Cerebellar cortex (tissue), 1 donor: ENCODE data around the gene CRYBA2.

ENCODE experiments used
- DNase-seq: peaks from one replicate; pipeline ENCODE4 v3.0.0-alpha.2; 2015; ENCODE audit warnings: low spot score

The CRYBA2 gene, protein sequence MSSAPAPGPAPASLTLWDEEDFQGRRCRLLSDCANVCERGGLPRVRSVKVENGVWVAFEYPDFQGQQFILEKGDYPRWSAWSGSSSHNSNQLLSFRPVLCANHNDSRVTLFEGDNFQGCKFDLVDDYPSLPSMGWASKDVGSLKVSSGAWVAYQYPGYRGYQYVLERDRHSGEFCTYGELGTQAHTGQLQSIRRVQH

DNA sequence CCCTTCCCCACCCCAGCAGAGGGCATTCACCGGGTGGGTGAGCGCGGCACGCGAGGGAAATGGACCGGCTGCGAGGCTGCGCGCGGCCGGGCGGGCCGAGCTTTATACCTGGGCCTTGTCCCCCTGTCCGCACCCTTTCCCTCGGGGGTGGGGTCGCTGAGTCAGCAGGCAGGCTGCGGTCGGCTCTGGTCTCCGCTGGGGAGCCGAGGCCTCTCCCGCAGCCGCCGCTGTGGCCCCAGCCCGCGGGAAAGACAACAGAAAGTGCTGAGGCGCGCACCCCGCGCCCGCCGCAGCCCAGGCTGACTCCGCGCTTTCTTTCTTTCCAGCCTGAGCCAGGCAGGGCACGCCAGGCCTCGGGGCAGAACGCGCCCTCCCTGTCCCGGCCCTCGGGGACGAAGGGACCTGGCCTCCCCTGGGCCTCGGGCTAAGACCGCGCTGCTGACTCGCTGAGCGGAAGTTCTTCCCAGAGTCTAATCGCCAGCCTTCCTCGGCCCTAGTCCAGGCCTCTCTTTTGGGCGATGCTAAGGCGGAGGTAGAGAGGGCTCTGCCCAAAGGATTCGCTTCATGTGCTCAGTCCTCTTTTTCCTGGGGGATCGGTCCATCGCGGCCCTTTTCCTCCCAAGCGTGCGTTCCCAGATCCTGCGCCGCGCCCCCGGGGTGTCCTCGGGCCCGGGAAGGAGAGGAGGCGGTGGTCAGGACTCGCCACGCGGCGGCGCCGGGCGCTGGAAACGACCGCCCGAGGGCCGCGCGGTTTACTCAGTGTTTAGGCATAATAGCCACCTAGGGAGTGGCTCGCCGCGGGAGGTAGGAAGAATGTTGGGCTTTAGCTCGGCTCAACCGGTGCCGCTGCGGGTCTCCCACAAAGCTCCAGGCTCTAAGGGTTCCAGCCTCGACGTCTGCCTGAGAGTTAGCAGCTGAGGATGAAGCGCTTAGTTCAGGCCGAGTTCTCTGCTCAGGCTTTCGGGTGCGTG is at the start of gene CRYBA2:
Gene CRYBA2 (minus strand): TSS at position 78 of the 971 bp plus-strand sequence. CDS start 246 bp downstream, outside the sequence.
- no peak for DNase-seq

DNA sequence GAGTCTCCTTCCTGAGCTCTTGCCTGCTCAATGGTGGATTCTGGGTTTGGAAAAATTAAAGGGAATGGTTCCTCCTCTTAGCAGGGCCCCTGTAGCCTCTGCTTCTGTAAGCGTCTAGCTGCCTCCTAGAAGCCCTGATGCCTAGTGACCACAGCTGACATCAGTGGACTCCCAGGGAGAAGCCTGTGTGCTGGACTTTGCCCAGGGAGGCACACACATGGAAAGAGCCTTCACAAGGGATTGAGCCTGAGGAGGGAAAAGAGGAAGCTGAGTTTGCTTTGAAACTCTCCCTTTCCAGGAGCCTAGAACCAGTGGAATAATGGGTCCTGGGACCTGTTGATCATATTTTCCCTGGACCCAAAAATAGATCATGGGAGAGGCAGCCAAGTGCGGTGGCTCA is 49.5 kb upstream of the CRYBA2 start:
- DNase-seq: no peak

DNA sequence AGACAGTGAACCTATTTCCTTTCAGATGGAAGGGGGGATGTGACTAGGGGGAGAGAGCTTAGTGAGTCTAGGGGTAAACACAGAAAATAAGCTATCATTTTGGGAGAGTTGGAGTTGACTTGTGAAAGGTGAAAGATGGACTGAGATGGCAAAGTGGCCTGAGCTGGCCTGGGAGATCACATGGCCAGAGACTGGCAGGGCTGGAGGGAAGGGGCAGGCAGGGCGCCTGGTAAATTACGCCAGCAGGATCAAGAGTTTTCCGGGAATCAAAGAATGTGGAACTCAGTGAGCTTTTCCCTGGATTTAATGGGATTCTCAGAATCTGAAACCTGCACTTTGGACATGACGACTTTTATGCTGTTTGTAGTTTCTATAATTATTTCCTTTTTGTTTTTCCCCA is 48.9 kb upstream of the CRYBA2 start:
- no peak for DNase-seq

DNA sequence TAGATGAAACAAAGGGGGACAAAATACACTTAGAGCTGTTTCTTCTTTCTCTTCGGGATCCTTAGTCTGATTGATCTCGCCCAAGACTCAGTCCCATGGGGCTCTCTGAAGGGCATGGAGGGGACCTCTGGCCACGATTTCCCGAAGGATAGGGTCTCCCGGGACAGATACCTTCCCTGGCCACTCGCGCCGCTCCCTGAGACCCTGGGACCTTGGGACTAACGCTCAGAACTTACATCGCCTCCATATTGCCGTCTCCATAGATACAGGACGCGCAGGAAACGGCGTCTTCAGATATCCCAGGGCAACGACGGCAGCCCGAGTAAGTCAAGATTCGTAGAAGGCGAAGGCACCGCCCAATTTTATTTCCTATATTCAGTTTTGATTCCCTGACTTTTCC is 48.0 kb upstream of the CRYBA2 start, which contains the start of gene CFAP65:
Gene CFAP65 (minus strand): TSS at position 265 of the 400 bp plus-strand sequence. CDS start 2,468 bp downstream, outside the sequence.
- DNase-seq: peak; percentile 67

DNA sequence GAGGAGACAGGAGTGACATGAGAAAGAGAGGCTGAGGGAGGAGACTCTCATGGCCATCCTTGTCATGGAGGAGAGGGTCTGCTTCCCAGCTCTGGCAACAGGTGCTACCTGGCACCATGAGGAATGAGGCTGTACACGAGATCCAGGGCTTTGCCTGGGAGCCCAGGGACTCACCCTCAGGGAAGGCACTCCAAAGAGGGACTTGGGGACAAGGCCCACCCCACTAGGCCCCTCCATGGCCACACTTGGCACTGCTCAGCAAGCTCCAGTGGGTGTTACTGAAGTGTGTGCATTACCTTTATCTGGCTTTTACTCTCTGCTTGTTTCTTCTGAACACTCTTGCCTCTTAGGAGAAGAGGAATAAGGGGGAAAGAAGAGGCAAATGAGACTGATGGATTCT is 45.4 kb upstream of the CRYBA2 start:
- no peak for DNase-seq

DNA sequence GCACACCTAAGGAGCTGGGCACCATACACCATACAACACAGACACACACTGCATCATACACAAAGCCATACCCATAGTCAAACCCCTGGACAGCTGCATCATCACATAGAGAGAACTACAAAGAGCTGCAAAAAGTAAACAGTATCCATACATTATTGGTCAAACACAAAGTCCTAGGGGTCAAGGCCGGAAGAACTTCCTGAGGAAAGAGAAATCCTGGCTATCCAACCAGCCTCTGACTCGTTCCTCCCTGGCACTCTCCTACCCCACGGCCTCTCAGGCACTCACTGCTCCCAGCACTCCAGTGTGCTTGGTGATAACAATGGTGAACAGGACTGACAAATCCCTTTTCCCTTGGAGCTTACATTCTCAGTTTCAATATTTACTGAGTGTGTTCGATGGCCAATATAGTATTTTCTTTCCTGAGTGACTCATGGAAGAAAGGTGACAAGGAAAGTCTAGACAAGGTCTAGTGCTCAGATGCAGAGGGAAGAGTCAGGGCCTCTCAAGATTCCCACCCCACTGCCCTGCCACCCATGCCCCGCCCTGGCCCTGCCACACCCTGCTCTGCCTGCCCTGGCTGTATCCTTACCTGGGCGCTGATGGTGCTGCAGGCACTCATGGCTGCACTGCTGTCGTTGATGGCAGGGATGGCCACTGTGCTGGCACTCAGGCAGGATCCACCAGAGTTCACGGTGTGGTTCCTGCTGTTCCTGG is 44.7 kb upstream of the CRYBA2 start:
- no peak for DNase-seq

DNA sequence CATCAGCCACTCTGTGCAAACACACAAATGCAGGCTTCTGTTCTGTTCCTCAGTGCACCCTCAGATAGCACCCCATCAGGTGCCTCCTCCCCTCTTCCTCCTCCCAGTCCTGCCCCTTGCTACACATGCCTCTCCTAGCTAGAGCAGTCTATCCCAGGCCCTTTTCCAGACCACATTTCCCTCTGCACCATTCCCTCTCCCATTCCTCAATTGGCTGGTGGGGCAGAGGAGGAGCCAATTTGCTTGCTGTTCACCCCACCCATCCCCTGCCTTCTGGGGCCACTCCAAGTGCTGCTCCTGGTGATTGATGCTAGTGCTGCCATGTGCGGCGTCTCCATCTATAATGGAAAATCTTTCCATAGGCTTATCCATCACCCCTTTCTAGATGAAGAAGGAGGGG is 42.7 kb upstream of the CRYBA2 start:
- DNase-seq: no peak

DNA sequence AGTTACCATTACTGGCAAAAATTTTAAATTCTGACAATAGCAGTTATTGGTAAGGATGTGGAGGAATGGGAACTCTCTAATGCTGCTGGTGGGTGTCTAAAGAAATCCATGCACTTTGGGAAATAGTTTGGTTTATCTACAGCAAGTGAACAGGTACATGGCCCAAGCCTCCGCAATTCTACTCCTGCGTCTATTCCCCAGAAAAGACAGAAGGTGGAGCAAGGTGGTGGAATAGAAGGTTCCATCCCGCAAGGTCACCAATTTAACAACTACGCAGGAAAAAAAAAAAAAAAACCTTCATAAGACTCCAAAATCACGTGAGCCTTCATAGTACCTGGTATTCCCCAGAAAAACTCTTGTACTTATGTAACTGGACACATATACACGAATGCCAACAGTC is 41.6 kb upstream of the CRYBA2 start:
- no peak for DNase-seq

DNA sequence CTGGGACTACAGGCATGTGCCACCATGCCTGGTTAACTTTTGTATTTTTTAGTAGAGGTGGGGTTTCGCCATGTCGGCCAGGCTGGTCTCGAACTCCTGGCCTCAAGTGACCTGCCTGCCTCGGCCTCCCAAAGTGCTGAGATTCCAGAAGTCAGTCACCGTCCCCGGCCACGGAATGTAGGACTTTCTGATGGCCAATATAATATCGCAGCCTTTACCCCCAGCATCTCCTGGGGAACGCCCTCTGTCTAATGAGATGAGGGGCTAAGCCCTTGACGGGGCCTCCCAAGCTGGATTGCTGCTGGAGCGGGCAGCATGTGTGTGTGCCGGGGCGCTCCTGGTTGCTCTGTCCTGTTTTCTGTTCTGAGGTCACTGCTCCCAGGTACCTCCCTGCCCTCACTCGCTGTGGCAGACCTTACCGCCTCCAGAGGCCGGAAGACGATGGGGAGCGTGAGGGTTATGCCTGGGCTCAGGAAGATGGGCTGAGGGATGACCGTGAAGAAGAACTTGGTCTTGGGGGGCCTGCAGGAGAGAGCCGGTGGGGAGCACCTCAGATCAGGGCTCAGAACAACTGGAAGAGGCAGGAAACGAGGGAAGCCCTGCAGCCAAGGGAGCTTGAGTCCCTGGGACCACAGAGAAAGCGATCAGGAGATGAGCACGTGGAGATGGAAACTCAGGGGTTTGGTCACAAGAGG is 39.0 kb upstream of the CRYBA2 start:
- no peak for DNase-seq

DNA sequence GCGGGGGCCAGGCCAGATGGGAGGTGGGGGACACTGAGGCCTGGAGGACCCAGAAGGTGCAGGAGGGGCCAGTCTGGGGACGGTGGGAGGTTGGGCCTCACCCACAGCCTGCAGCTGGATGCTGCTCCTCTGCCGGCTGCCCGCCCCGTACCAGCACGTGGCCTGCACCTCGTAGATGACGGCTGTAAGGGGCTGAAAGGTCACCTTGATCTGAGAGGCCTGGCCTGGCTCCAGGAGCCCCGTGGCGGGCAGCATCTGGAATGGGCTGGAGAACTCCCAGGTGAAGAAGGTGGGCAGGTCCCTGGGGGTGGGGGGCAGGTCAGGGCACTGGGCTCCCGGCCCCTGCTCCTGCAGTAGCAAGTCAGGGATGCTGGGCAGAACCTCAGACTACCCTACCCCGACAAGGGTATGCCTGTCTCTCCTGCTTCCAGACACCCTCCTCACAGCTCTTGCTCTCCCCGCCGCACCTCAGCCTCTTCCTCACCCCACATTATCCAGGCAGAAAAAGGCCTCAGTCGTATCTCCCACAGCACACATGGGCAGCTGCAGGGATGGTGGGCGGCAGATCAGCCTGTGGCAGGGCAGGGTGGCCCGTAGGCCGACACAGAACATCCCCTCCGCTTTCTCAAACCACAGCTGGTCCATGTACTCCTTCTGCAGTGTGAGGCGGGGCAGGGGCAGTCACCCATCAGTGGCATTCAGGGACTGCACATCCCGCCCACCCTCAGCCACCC is 38.0 kb upstream of the CRYBA2 start:
- no peak for DNase-seq

DNA sequence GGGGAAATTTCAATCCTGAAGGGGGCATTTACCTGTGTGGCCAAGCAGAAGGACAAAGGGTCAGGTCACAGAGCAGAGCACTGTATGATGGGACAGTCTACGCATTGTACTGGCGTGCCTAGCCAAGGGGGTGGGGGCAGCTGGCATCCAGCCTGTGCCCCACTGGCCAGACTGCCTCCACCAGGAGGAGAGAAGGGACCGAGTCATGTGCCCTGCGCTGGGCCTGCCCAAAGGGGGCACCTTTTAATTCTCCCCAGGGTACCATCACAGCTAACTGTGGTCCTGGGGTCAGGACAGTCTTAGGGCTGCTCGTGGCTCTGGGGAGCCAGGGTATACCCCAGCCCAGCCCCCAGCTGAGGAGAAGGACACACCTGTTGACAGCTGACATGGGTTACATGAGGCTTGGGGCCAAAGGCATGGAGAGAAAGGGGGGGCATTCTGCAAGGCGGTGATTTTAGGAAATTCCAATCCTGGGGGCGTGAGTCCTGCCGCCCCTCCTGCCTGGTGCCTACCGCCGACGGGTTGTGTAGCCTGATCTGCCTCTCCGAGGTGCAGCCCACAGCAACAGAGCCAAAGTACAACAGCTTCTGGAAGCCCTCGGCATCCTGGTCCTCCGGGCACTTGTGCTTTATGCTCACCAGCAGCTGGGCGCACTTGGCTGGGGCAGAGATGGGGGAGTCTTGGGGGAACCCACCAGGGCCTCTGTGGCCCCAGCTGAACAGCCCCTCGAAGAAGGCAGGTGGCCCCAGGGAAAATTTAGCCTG is 37.1 kb upstream of the CRYBA2 start:
- DNase-seq: no peak

DNA sequence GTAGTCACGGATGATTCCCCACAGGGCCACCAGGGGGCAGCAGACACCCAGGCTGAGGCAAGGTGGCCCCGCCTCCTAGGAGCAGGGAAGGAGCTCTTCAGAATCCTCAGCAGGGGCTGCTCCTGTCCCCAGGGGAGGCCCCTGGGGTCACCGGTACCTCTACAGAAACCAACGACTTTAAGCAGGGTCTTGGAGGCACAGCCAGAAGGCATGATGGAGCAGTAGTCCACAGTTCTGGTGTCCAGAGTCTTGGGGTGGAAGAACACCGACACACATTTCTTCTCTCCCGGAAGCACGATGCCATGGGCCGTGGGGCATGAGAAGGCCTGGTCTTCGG is 36.6 kb upstream of the CRYBA2 start:
- peak; percentile 81 for DNase-seq

DNA sequence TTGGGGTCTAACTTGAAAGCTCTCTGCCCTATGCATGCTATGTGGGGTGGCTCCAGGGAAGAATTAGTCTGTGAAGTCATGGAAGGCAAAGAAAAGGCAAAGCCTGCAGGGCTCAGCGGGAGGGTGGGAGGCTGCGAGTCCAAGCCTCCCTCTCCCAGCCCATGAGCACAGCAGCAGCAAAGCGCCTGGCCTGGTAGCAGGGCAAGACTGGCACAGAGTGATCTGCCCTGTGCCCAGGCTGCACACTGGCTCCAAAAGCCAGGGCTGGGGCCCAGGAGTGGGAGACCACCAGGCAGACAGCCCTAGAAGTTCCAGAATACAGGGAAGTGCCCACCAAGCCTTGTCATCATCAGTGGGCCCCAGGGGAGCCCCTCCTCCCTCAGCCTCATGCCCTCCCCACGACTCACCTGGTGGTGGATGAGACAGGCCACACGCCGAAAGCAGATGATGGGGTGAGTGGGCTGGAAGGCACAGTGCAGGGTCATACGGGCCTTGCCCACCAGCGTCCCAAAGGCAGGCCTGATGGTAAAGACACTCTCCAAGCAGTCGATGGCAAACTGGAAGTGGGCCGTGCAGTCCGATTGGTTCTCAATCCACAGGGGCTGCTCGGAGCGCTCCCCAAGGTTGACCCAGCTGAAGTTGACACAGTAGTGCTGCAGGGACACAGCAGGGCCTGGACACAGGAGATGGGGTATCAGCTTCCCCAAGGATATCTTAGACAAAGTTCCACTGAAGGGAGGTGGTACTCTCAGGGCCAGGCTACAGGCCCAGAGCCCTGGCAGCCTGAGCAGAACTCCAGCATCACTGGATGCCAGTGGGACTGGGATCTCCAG is 36.0 kb upstream of the CRYBA2 start:
- no peak for DNase-seq

DNA sequence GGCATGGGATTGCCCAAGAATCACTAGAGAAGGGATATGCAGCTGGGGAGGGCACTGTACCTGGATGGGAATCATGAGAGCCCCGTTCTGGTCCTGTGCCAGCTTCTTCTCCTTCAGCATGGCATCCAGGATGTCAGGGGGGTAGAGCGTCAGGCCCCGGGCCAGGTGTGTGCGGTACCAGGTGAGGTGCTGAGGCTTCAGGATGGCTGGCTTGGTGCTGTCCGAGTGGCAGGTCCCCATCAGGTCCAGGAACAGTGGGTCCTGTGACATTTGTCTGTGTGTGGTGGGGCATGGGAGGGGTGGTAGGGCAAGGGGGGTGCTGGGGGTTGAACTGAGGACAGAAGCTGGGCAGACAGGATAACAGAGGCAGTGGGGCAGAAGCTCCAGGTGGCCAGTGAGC is 34.9 kb upstream of the CRYBA2 start:
- DNase-seq: no peak

DNA sequence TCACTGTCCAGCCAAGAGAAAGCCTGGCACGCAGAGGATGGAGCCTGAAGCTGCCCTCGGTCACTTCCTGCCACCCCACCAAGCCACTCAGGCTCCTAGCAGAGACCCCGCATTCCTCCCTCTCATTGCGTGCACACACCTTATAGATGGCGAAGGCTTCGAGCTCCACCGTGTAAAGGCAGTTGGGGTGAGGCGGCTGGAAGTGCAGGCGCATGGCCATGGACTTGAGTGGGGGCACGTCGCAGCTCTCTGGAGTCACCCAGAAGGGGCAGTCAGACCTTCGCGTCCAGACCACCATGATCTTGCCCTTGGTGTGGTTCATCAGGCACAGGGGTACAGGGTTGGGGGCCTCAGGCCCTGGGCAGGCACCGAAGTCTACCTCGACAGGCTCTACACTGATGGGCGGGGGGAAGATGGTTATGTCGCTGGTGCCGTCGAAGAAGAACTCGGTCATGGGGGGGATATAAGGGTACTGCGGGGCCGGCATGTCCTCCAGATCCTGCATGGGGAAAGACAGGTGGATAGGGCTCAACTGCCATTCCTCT is 34.4 kb upstream of the CRYBA2 start:
- no peak for DNase-seq

DNA sequence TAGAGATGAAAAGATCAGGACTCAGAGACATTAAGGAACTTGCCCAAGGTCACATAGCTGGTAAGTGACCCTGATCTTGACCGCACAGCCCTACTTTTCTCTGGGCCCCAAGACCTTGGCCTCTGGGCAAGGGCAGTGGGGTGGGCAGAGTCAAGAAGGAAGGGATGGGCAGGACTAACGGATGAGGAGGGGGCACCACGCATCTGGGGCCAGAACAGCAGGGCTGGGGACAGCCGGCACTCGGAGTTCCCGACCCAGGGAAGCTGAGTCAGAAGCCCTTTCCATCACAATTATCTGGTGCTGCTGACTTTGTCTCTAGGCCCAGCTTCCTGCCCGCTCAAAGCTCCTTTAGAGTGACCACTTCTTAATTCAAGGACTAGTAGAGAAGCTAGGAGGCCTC is 33.7 kb upstream of the CRYBA2 start:
- no peak for DNase-seq

DNA sequence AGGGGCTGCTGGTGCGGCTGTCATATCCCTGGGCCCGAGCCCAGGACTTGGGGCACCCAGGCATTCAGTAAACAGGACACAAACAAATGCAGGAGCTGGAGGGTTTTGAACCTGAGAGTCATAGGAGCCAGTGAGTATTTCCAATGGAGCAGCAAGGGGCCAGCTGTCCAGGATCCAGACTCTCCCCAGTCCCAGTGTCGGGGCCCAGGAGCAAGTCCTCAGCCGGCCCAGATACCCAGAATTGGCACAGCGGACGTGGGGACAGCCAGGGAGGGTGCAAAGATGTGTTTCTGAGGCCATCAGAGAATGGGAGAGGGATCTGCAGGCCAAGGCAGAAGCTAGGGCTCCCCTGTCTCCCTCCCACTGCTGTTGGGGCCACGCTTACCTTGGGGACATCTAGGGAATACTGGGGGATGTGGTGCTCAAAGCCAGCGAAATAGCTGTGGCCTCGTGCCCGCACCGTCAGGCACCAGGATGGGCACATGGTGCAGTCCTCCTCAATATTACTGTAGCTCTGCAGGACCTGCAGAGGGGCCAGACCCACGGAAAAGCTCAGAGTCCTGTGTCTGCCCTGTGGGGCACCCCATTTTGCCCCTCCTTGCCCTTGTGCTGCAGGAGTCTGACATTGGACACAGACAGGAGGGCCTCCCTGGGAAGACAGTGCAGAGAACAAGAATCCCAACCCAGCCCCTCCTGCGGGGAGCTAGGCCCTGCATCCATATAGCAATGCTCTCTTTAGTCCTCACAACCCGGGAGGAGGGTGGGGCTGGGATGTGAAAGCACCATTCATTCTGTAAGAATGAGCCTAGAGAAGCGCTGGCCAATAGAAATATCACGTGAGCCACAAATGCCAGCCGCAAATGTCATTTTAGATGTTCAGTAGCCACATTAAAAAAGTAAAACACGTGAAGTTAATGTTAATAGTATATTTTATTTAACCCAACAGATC is 32.7 kb upstream of the CRYBA2 start:
- DNase-seq: no peak

DNA sequence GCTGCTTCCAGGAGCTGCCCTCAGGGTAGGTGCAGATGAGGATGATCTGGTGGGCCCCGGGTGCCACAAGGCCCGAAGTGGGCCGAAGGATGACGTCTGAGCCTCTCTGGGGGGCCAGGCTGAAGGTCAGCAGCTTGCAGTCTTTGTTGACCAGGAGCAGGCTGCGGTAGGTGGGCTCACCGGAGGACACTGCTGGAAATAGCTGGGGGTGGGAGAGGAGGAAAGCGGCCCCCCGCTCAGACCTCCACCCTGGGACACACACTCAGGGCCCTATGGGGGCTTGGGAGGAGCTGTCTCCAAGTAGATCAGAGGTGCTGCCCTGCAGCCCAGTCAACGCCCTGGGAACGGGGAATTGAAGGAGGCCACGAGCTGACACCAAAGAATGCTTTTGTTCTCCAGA is 30.8 kb upstream of the CRYBA2 start:
- no peak for DNase-seq
